ENCODE data around the gene XRCC5. TPM values are rescaled to one million over a fixed set of nuclear protein-coding genes. Genes with fewer than 3 reads are reported as not detected.
"Not testable (repeated sequence)": the region's sequence is repeated elsewhere in the genome, so short reads cannot be mapped to it uniquely, and the experiment has no call there.

The XRCC5 gene
- total RNA-seq, 1 experiment from 2014 or later = 431 TPM

GRCh38 chr2:216114714-216115531 lies 5.8 kb downstream of the XRCC5 start:
- DNase-seq (ENCODE audit: low spot score) = peak; percentile 97
- in situ Hi-C loops (cut with HindIII; ENCODE audit: low sequenced_read_pairs) = no loop called here

- in situ Hi-C loops (cut with HindIII; ENCODE audit: low sequenced_read_pairs) = no loop called here
- no peak for DNase-seq (ENCODE audit: low spot score)
These were observed 7.3 kb downstream of the XRCC5 start for GRCh38 chr2:216116418-216116817.

GRCh38 chr2:216117561-216118340 lies 8.6 kb downstream of the XRCC5 start:
- in situ Hi-C loops (cut with HindIII; ENCODE audit: low sequenced_read_pairs) = no loop called here
- no peak for DNase-seq (ENCODE audit: low spot score)

- in situ Hi-C loops (cut with HindIII; ENCODE audit: low sequenced_read_pairs) = no loop called here
- DNase-seq (ENCODE audit: low spot score) = no peak
These were observed 9.3 kb downstream of the XRCC5 start for GRCh38 chr2:216118474-216118873.

GRCh38 chr2:216119146-216119545 lies 10.0 kb downstream of the XRCC5 start:
- no peak for DNase-seq (ENCODE audit: low spot score)
- in situ Hi-C loops (cut with HindIII; ENCODE audit: low sequenced_read_pairs) = no loop called here

GRCh38 chr2:216119986-216120385 lies 10.8 kb downstream of the XRCC5 start:
- no peak for DNase-seq (ENCODE audit: low spot score)
- in situ Hi-C loops (cut with HindIII; ENCODE audit: low sequenced_read_pairs) = no loop called here

GRCh38 chr2:216121255-216121654 lies 12.1 kb downstream of the XRCC5 start:
- in situ Hi-C loops (cut with HindIII; ENCODE audit: low sequenced_read_pairs) = no loop called here
- DNase-seq (ENCODE audit: low spot score) = no peak

- DNase-seq (ENCODE audit: low spot score) = no peak
- in situ Hi-C loops (cut with HindIII; ENCODE audit: low sequenced_read_pairs) = no loop called here
These were observed 17.8 kb downstream of the XRCC5 start for GRCh38 chr2:216126943-216127342.

- no peak for DNase-seq (ENCODE audit: low spot score)
- in situ Hi-C loops (cut with HindIII; ENCODE audit: low sequenced_read_pairs) = no loop called here
These were observed 21.3 kb downstream of the XRCC5 start for GRCh38 chr2:216130346-216130971.

GRCh38 chr2:216131175-216131926 lies 22.2 kb downstream of the XRCC5 start:
- DNase-seq (ENCODE audit: low spot score) = no peak
- in situ Hi-C loops (cut with HindIII; ENCODE audit: low sequenced_read_pairs) = no loop called here

GRCh38 chr2:216132585-216132984 lies 23.4 kb downstream of the XRCC5 start:
- in situ Hi-C loops (cut with HindIII; ENCODE audit: low sequenced_read_pairs) = no loop called here
- no peak for DNase-seq (ENCODE audit: low spot score)

- in situ Hi-C loops (cut with HindIII; ENCODE audit: low sequenced_read_pairs) = no loop called here
These were observed 24.2 kb downstream of the XRCC5 start for GRCh38 chr2:216133397-216133796.

GRCh38 chr2:216134958-216135541 lies 25.9 kb downstream of the XRCC5 start:
- DNase-seq (ENCODE audit: low spot score) = no peak
- in situ Hi-C loops (cut with HindIII; ENCODE audit: low sequenced_read_pairs) = no loop called here

More at GRCh38 chr2:216133397-216133796, 24.2 kb downstream of the XRCC5 start:
- no peak for DNase-seq (ENCODE audit: low spot score)

- in situ Hi-C loops (cut with HindIII; ENCODE audit: low sequenced_read_pairs) = no loop called here
- no peak for DNase-seq (ENCODE audit: low spot score)
These were observed 30.7 kb downstream of the XRCC5 start for GRCh38 chr2:216139884-216140283.

- in situ Hi-C loops (cut with HindIII; ENCODE audit: low sequenced_read_pairs); DNase-seq (ENCODE audit: low spot score): not testable (repeated sequence)
These were observed 32.4 kb downstream of the XRCC5 start for GRCh38 chr2:216141516-216141915.

- DNase-seq (ENCODE audit: low spot score) = no peak
- in situ Hi-C loops (cut with HindIII; ENCODE audit: low sequenced_read_pairs) = no loop called here
These were observed 33.4 kb downstream of the XRCC5 start for GRCh38 chr2:216142540-216142939.

GRCh38 chr2:216144372-216144771 lies 35.2 kb downstream of the XRCC5 start:
- DNase-seq (ENCODE audit: low spot score) = no peak
- in situ Hi-C loops (cut with HindIII; ENCODE audit: low sequenced_read_pairs) = no loop called here

GRCh38 chr2:216144857-216145256 lies 35.7 kb downstream of the XRCC5 start:
- in situ Hi-C loops (cut with HindIII; ENCODE audit: low sequenced_read_pairs) = no loop called here
- no peak for DNase-seq (ENCODE audit: low spot score)

GRCh38 chr2:216146573-216146972 lies 37.4 kb downstream of the XRCC5 start:
- DNase-seq (ENCODE audit: low spot score) = no peak
- in situ Hi-C loops (cut with HindIII; ENCODE audit: low sequenced_read_pairs) = no loop called here

All from G401 (cell line).